Measurements from ENCODE around the gene PARD3B.

PARD3B gene, protein sequence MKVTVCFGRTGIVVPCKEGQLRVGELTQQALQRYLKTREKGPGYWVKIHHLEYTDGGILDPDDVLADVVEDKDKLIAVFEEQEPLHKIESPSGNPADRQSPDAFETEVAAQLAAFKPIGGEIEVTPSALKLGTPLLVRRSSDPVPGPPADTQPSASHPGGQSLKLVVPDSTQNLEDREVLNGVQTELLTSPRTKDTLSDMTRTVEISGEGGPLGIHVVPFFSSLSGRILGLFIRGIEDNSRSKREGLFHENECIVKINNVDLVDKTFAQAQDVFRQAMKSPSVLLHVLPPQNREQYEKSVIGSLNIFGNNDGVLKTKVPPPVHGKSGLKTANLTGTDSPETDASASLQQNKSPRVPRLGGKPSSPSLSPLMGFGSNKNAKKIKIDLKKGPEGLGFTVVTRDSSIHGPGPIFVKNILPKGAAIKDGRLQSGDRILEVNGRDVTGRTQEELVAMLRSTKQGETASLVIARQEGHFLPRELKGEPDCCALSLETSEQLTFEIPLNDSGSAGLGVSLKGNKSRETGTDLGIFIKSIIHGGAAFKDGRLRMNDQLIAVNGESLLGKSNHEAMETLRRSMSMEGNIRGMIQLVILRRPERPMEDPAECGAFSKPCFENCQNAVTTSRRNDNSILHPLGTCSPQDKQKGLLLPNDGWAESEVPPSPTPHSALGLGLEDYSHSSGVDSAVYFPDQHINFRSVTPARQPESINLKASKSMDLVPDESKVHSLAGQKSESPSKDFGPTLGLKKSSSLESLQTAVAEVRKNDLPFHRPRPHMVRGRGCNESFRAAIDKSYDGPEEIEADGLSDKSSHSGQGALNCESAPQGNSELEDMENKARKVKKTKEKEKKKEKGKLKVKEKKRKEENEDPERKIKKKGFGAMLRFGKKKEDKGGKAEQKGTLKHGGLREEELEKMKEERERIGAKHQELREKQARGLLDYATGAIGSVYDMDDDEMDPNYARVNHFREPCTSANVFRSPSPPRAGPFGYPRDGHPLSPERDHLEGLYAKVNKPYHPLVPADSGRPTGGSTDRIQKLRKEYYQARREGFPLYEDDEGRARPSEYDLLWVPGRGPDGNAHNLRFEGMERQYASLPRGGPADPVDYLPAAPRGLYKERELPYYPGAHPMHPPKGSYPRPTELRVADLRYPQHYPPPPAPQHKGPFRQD (N-terminal part only)

GRCh38 chr2:204544961-204545860, at the start of gene PARD3B:
Gene PARD3B, plus strand, starts transcription at chr2:204545475. Its CDS starts 525 bp downstream, at chr2:204546000.
- Histone ChIP-seq H3K4me1 (ENCODE audit: control insufficient read depth, insufficient read depth, low read length) (peaks cover 21% of the 10 kb centered on the region), H3K36me3 (ENCODE audit: control insufficient read depth, insufficient read depth, low read length) (no peaks in the 10 kb centered on the region), H3K27me3 (ENCODE audit: control insufficient read depth, insufficient read depth, low read length) (no peaks in the 10 kb centered on the region), H3K4me3 (ENCODE audit: low read length) (peak within 1 kb of the TSS; percentile 85), H3K9me3 (ENCODE audit: control insufficient read depth, low read length) (no peaks in the 10 kb centered on the region), H3K9ac (ENCODE audit: low read length) (peak within 1 kb of the TSS; percentile 82)

GRCh38 chr2:204496779-204497178, 48.5 kb upstream of the PARD3B start:
- H3K9ac ChIP-seq (ENCODE audit: low read length): no peak overlapping the region
- no peaks in the 10 kb centered on the region for H3K36me3 ChIP-seq (ENCODE audit: control insufficient read depth, insufficient read depth, low read length)

DNA sequence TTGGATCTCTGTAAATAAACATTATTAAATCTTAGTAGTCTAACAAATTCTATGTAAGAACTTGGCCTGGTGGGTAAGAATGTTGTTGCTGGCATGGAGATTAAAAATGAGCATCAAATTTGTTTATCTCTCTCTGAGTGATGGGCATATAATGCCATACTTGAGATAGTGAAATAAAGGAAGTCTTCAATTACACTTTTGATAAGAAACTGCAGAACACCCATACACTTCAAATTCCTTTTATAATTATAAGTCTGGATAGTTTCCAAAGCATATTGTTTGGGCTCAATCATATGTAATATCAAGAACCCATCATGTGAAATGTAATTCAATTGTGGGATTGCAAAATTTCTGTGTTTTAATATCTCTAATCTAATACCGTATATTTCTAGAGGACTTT, 47.4 kb upstream of the PARD3B start:
- H3K4me1 ChIP-seq (ENCODE audit: control insufficient read depth, insufficient read depth, low read length): no peaks in the 10 kb centered on the region
- H3K9me3 ChIP-seq (ENCODE audit: control insufficient read depth, low read length): no peaks in the 10 kb centered on the region
- H3K4me3 ChIP-seq (ENCODE audit: low read length): no peak overlapping the region
- H3K27me3 ChIP-seq (ENCODE audit: control insufficient read depth, insufficient read depth, low read length): no peaks in the 10 kb centered on the region
- H3K9ac ChIP-seq (ENCODE audit: low read length): no peak overlapping the region
- no peaks in the 10 kb centered on the region for H3K36me3 ChIP-seq (ENCODE audit: control insufficient read depth, insufficient read depth, low read length)

More at GRCh38 chr2:204496779-204497178, 48.5 kb upstream of the PARD3B start:
- no peaks in the 10 kb centered on the region for H3K27me3 ChIP-seq (ENCODE audit: control insufficient read depth, insufficient read depth, low read length)
- no peaks in the 10 kb centered on the region for H3K9me3 ChIP-seq (ENCODE audit: control insufficient read depth, low read length)
- no peak overlapping the region for H3K4me3 ChIP-seq (ENCODE audit: low read length)
- H3K4me1 ChIP-seq (ENCODE audit: control insufficient read depth, insufficient read depth, low read length): no peaks in the 10 kb centered on the region

DNA sequence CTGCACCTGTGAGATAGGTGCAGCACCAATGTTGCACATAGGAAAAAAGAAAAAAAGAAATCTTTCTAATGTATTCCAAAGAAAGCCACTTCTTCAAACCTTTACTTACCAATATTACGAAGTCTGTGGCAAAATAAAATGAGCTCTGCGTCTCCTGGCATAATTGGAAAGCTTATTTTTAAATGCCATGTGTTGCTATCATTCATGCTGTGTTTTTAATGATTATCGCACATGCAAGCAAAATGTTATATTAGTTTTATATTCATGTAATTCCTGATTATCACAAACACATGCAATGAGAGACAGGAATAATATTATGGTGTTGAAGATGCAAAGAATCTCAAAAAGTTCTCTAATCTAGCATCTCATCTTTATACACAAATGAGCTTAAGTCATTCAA, 47.0 kb upstream of the PARD3B start:
- Histone ChIP-seq H3K27me3 (ENCODE audit: control insufficient read depth, insufficient read depth, low read length) (no peaks in the 10 kb centered on the region), H3K4me3 (ENCODE audit: low read length) (no peak overlapping the region), H3K9ac (ENCODE audit: low read length) (no peak overlapping the region), H3K4me1 (ENCODE audit: control insufficient read depth, insufficient read depth, low read length) (no peaks in the 10 kb centered on the region), H3K36me3 (ENCODE audit: control insufficient read depth, insufficient read depth, low read length) (no peaks in the 10 kb centered on the region), H3K9me3 (ENCODE audit: control insufficient read depth, low read length) (no peaks in the 10 kb centered on the region)

GRCh38 chr2:204503869-204504268, 41.4 kb upstream of the PARD3B start:
- Histone ChIP-seq H3K27me3 (ENCODE audit: control insufficient read depth, insufficient read depth, low read length) (no peaks in the 10 kb centered on the region), H3K36me3 (ENCODE audit: control insufficient read depth, insufficient read depth, low read length) (no peaks in the 10 kb centered on the region), H3K4me3 (ENCODE audit: low read length) (no peak overlapping the region), H3K9me3 (ENCODE audit: control insufficient read depth, low read length) (no peaks in the 10 kb centered on the region), H3K9ac (ENCODE audit: low read length) (no peak overlapping the region), H3K4me1 (ENCODE audit: control insufficient read depth, insufficient read depth, low read length) (no peaks in the 10 kb centered on the region)

- no peaks in the 10 kb centered on the region for H3K36me3 ChIP-seq (ENCODE audit: control insufficient read depth, insufficient read depth, low read length)
Measured at GRCh38 chr2:204504594-204504993, 40.7 kb upstream of the PARD3B start.

DNA sequence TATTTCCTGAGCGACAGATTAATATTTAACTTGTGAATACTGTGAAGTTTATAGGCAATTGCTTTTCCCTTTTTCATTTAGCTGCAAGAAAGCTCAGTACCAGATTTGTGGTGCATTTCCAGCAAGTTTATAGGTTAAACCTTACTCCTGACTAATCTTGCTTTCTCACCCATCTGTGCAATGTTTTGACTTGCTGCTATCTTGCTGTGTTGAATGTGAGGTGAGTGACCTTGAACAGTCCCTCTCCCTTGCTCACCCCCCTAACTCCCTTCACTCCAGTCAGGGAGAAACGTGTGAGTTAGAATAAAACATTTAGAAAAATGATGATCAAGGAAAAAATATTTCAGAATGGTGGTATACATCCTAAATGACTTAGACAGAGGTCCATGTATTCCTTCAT, 39.8 kb upstream of the PARD3B start:
- H3K36me3 ChIP-seq (ENCODE audit: control insufficient read depth, insufficient read depth, low read length): no peaks in the 10 kb centered on the region
- H3K4me3 ChIP-seq (ENCODE audit: low read length): no peak overlapping the region
- no peaks in the 10 kb centered on the region for H3K9me3 ChIP-seq (ENCODE audit: control insufficient read depth, low read length)
- no peak overlapping the region for H3K9ac ChIP-seq (ENCODE audit: low read length)
- H3K27me3 ChIP-seq (ENCODE audit: control insufficient read depth, insufficient read depth, low read length): no peaks in the 10 kb centered on the region
- H3K4me1 ChIP-seq (ENCODE audit: control insufficient read depth, insufficient read depth, low read length): no peaks in the 10 kb centered on the region

More at GRCh38 chr2:204504594-204504993, 40.7 kb upstream of the PARD3B start:
- no peaks in the 10 kb centered on the region for H3K27me3 ChIP-seq (ENCODE audit: control insufficient read depth, insufficient read depth, low read length)
- H3K4me3 ChIP-seq (ENCODE audit: low read length): no peak overlapping the region
- no peak overlapping the region for H3K9ac ChIP-seq (ENCODE audit: low read length)
- H3K4me1 ChIP-seq (ENCODE audit: control insufficient read depth, insufficient read depth, low read length): no peaks in the 10 kb centered on the region
- H3K9me3 ChIP-seq (ENCODE audit: control insufficient read depth, low read length): no peaks in the 10 kb centered on the region

DNA sequence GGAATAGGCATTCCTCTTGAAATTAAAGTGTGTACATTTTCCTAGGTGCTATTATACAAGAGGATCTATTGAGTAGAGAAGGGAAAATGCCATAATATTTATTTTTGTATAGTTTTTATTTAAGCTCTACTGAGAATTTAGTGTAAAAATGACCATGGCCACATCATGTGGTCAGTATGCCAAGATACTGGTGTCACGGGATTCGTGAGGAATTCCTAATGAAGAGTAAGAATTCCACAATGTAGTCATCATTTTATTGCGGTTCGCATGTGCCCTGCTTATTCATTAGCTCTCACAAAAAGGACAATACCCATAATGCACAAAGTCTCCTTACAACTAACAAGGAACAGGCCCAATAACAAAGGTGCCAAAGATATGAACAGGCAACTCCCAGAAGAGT, 39.3 kb upstream of the PARD3B start:
- Histone ChIP-seq H3K4me1 (ENCODE audit: control insufficient read depth, insufficient read depth, low read length) (no peaks in the 10 kb centered on the region), H3K27me3 (ENCODE audit: control insufficient read depth, insufficient read depth, low read length) (no peaks in the 10 kb centered on the region), H3K9me3 (ENCODE audit: control insufficient read depth, low read length) (no peaks in the 10 kb centered on the region), H3K9ac (ENCODE audit: low read length) (no peak overlapping the region), H3K4me3 (ENCODE audit: low read length) (no peak overlapping the region), H3K36me3 (ENCODE audit: control insufficient read depth, insufficient read depth, low read length) (no peaks in the 10 kb centered on the region)

GRCh38 chr2:204507636-204508035, 37.6 kb upstream of the PARD3B start:
- no peaks in the 10 kb centered on the region for H3K9me3 ChIP-seq (ENCODE audit: control insufficient read depth, low read length)
- no peaks in the 10 kb centered on the region for H3K4me1 ChIP-seq (ENCODE audit: control insufficient read depth, insufficient read depth, low read length)

DNA sequence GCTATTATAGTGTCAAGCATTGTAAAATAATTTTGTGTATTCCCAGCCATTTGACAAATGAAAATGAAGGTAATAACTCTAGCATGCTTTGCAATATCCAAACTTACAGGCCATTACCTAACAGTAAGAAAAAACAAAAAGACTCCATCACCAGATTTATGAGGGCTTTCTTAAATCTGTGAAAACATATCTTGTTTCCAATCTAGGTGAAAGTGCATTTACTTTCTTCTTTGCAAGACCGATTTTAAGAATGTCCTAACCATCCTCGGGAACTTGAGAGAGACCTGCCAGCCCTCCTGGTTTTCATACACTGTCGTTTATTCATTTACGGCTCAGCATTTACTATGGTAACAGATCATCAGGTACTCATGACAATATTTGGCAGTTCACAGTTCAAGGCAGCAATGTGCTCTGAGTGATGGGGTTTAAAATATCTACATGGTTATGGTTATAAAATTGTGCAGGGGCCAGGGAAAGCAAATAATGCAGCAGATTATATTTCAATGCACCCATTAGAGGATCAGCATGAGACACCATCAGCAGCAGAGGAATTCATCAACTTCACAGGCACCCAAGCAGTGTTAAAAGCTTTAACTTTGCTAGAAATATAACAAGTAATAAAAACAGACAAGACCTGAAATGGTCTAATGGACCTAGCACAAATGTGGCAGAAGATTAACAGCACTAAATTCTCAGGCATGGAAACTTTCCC, 34.4 kb upstream of the PARD3B start:
- H3K36me3 ChIP-seq (ENCODE audit: control insufficient read depth, insufficient read depth, low read length): no peaks in the 10 kb centered on the region
- no peak overlapping the region for H3K9ac ChIP-seq (ENCODE audit: low read length)
- H3K4me1 ChIP-seq (ENCODE audit: control insufficient read depth, insufficient read depth, low read length): no peaks in the 10 kb centered on the region
- no peaks in the 10 kb centered on the region for H3K9me3 ChIP-seq (ENCODE audit: control insufficient read depth, low read length)
- H3K4me3 ChIP-seq (ENCODE audit: low read length): no peak overlapping the region
- no peaks in the 10 kb centered on the region for H3K27me3 ChIP-seq (ENCODE audit: control insufficient read depth, insufficient read depth, low read length)

More at GRCh38 chr2:204507636-204508035, 37.6 kb upstream of the PARD3B start:
- Histone ChIP-seq H3K9ac (ENCODE audit: low read length) (no peak overlapping the region), H3K27me3 (ENCODE audit: control insufficient read depth, insufficient read depth, low read length) (no peaks in the 10 kb centered on the region), H3K36me3 (ENCODE audit: control insufficient read depth, insufficient read depth, low read length) (no peaks in the 10 kb centered on the region), H3K4me3 (ENCODE audit: low read length) (no peak overlapping the region)

- Histone ChIP-seq H3K9ac (ENCODE audit: low read length) (no peak overlapping the region), H3K36me3 (ENCODE audit: control insufficient read depth, insufficient read depth, low read length) (no peaks in the 10 kb centered on the region), H3K4me1 (ENCODE audit: control insufficient read depth, insufficient read depth, low read length) (no peaks in the 10 kb centered on the region), H3K27me3 (ENCODE audit: control insufficient read depth, insufficient read depth, low read length) (no peaks in the 10 kb centered on the region), H3K9me3 (ENCODE audit: control insufficient read depth, low read length) (no peaks in the 10 kb centered on the region), H3K4me3 (ENCODE audit: low read length) (no peak overlapping the region)
Measured at GRCh38 chr2:204514439-204514838, 30.8 kb upstream of the PARD3B start.

Measured in mucosa of stomach (tissue), 1 donor.